IMR-90 (cell line): ENCODE data around the gene OR4C3.

Experiments
- CTCF ChIP-seq: conservative IDR thresholded peaks from 2 replicates; pipeline ENCODE4 v1.5.1; 2012; ENCODE audit warnings: mild to moderate bottlenecking, low read depth, low read length, improper control_type of control experiment
- MAFK ChIP-seq: IDR thresholded peaks from 2 replicates; pipeline ENCODE4 v1.6.1; 2012; ENCODE audit warnings: low read depth, low read length, improper control_type of control experiment
- POLR2A ChIP-seq: IDR thresholded peaks from 2 replicates; pipeline ENCODE4 v1.6.1; 2012; ENCODE audit warnings: mild to moderate bottlenecking, low read depth, low read length
- RFX5 ChIP-seq: IDR thresholded peaks from 2 replicates; pipeline ENCODE4 v1.8.0; 2012; ENCODE audit warnings: low read depth, mild to moderate bottlenecking, low read length, moderate library complexity
- SMC3 ChIP-seq: fragments of 150-350 bp; IDR thresholded peaks from 2 replicates; pipeline ENCODE4 v1.6.1; 2016; ENCODE audit warnings: low read depth, mild to moderate bottlenecking, antibody characterized with exemption, low read length, moderate library complexity

GRCh38 chr11:48354013-48354412, 29.3 kb downstream of the OR4C3 start:
- TF ChIP-seq CTCF = no peak
- no peak for TF ChIP-seq SMC3
- TF ChIP-seq MAFK = no peak
- no peak for TF ChIP-seq POLR2A
- TF ChIP-seq RFX5 = no peak
